T-helper 1 cell (primary cell): ENCODE measurements around the gene CRY1.
"Not testable (repeated sequence)": the region's sequence is repeated elsewhere in the genome, so short reads cannot be mapped to it uniquely, and the experiment has no call there.

Source experiments
- DNase-seq, 5 donors: peaks; one replicate each; pipeline ENCODE4 v3.0.0-alpha.2; 2012 to 2020

The CRY1 gene

GRCh38 chr12:106999446-106999845 lies 93.9 kb downstream of the CRY1 start:
- no peak for DNase-seq

- DNase-seq: no peak
These were observed 95.4 kb downstream of the CRY1 start for GRCh38 chr12:106997916-106998315.

- DNase-seq: not testable (repeated sequence)
These were observed 97.2 kb downstream of the CRY1 start for GRCh38 chr12:106996102-106996501.

GRCh38 chr12:106994579-106995220 lies 98.6 kb downstream of the CRY1 start:
- DNase-seq: no peak

- DNase-seq: no peak
These were observed 105.5 kb downstream of the CRY1 start for GRCh38 chr12:106987846-106988245.

- peak; percentile 66 to 87 (median 75) for DNase-seq
These were observed 106.5 kb downstream of the CRY1 start, which contains the start of gene MTERF2 for GRCh38 chr12:106986625-106987389. Gene MTERF2 (minus strand): TSS chr12:106987146. CDS start chr12:106978714, 8,432 bp downstream.

- DNase-seq: no peak
These were observed 107.2 kb downstream of the CRY1 start for GRCh38 chr12:106986135-106986534.

- no peak for DNase-seq
These were observed 107.9 kb downstream of the CRY1 start for GRCh38 chr12:106985479-106985878.

- no peak for DNase-seq
These were observed 108.7 kb downstream of the CRY1 start for GRCh38 chr12:106984588-106985137.

GRCh38 chr12:106982229-106982628 lies 111.1 kb downstream of the CRY1 start:
- no peak for DNase-seq

- DNase-seq: no peak
These were observed 111.6 kb downstream of the CRY1 start for GRCh38 chr12:106981788-106982187.

- no peak for DNase-seq
These were observed 112.4 kb downstream of the CRY1 start for GRCh38 chr12:106980944-106981343.

GRCh38 chr12:106978035-106978800 lies 115.1 kb downstream of the CRY1 start:
- DNase-seq: no peak

GRCh38 chr12:106976668-106977067 lies 116.7 kb downstream of the CRY1 start:
- no peak for DNase-seq

GRCh38 chr12:106975993-106976658 lies 117.2 kb downstream of the CRY1 start:
- DNase-seq: no peak

GRCh38 chr12:106975098-106975497 lies 118.3 kb downstream of the CRY1 start:
- DNase-seq: no peak

GRCh38 chr12:106974511-106974910 lies 118.8 kb downstream of the CRY1 start:
- no peak for DNase-seq

GRCh38 chr12:106973545-106973944 lies 119.8 kb downstream of the CRY1 start:
- no peak for DNase-seq

GRCh38 chr12:106971065-106971464 lies 122.3 kb downstream of the CRY1 start:
- no peak for DNase-seq

GRCh38 chr12:106964526-106964925 lies 128.8 kb downstream of the CRY1 start:
- DNase-seq: no peak

- DNase-seq: no peak
These were observed 131.1 kb downstream of the CRY1 start for GRCh38 chr12:106962286-106962685.

- DNase-seq: no peak
These were observed 132.9 kb downstream of the CRY1 start for GRCh38 chr12:106960443-106960842.

GRCh38 chr12:106957583-106957982 lies 135.8 kb downstream of the CRY1 start:
- DNase-seq: no peak
